Epidermal melanocyte (primary cell): ENCODE data around the gene ETS1.

Experiments
- DNase-seq: peaks from one replicate; pipeline ENCODE4 v3.0.0; 2011; ENCODE audit warnings: low spot score; ENCODE audit not compliant: insufficient read length

ETS1 gene

GRCh38 chr11:128619540-128620308 lies 32.4 kb upstream of the ETS1 start:
- no peak for DNase-seq

GRCh38 chr11:128619007-128619406 lies 31.6 kb upstream of the ETS1 start:
- DNase-seq = no peak

- no peak for DNase-seq
Observed at GRCh38 chr11:128618603-128619002, 31.2 kb upstream of the ETS1 start.

GRCh38 chr11:128616161-128616560 lies 28.8 kb upstream of the ETS1 start:
- DNase-seq = no peak

GRCh38 chr11:128615612-128616011 lies 28.3 kb upstream of the ETS1 start:
- DNase-seq = no peak

- DNase-seq = no peak
Observed at GRCh38 chr11:128615076-128615475, 27.7 kb upstream of the ETS1 start.

- no peak for DNase-seq
Observed at GRCh38 chr11:128614026-128614425, 26.7 kb upstream of the ETS1 start.

GRCh38 chr11:128613300-128613995 lies 26.1 kb upstream of the ETS1 start:
- no peak for DNase-seq

GRCh38 chr11:128610721-128611617 lies 23.6 kb upstream of the ETS1 start:
- no peak for DNase-seq

GRCh38 chr11:128609785-128610184 lies 22.4 kb upstream of the ETS1 start:
- no peak for DNase-seq

GRCh38 chr11:128608746-128609407 lies 21.5 kb upstream of the ETS1 start:
- no peak for DNase-seq

GRCh38 chr11:128607819-128608218 lies 20.5 kb upstream of the ETS1 start:
- no peak for DNase-seq

- DNase-seq = no peak
Observed at GRCh38 chr11:128604723-128605122, 17.4 kb upstream of the ETS1 start.

- DNase-seq = no peak
Observed at GRCh38 chr11:128603752-128604414, 16.5 kb upstream of the ETS1 start.

GRCh38 chr11:128603003-128603696 lies 15.8 kb upstream of the ETS1 start:
- DNase-seq = peak; percentile 50

- DNase-seq = no peak
Observed at GRCh38 chr11:128599729-128600128, 12.4 kb upstream of the ETS1 start.

- DNase-seq = no peak
Observed at GRCh38 chr11:128598506-128599150, 11.3 kb upstream of the ETS1 start.

- no peak for DNase-seq
Observed at GRCh38 chr11:128598096-128598495, 10.7 kb upstream of the ETS1 start.

- no peak for DNase-seq
Observed at GRCh38 chr11:128597209-128597608, 9.9 kb upstream of the ETS1 start.

GRCh38 chr11:128596250-128596649 lies 8.9 kb upstream of the ETS1 start:
- no peak for DNase-seq
